Karpas-422 (cell line): ENCODE measurements around the gene UBXN10. TPM values are rescaled to one million over a fixed set of nuclear protein-coding genes. Genes with fewer than 3 reads are reported as not detected.

Experiments used
- DNase-seq: peaks from one replicate; pipeline ENCODE4 v3.0.0-alpha.2; 2015
- H2AFZ ChIP-seq: fragments of 200-600 bp; sonication (generic); 2 replicates; pipeline ENCODE4 v1.6.1; 2014; ENCODE audit warnings: antibody characterized with exemption, low read length, mixed read lengths
- H3K27ac ChIP-seq: fragments of 200-600 bp; sonication (generic); 2 replicates; pipeline ENCODE4 v1.5.1; 2014; ENCODE audit warnings: mild to moderate bottlenecking, low read length, moderate library complexity
- H3K27me3 ChIP-seq: fragments of 200-600 bp; sonication (generic); 2 replicates; pipeline ENCODE4 v1.6.1; 2014; ENCODE audit warnings: low read length, mixed read lengths
- H3K36me3 ChIP-seq: fragments of 200-600 bp; sonication (generic); 2 replicates; pipeline ENCODE4 v1.6.1; 2014; ENCODE audit warnings: low read length, mixed read lengths; ENCODE audit not compliant: insufficient read depth
- H3K4me1 ChIP-seq: fragments of 200-600 bp; sonication (generic); 2 replicates; pipeline ENCODE4 v1.6.1; 2014; ENCODE audit warnings: mild to moderate bottlenecking, low read length, mixed read lengths
- H3K4me2 ChIP-seq: fragments of 200-600 bp; sonication (generic); 2 replicates; pipeline ENCODE4 v1.6.1; 2014; ENCODE audit warnings: low read length, low read depth, mild to moderate bottlenecking; ENCODE audit not compliant: poor library complexity, severe bottlenecking
- H3K4me3 ChIP-seq: fragments of 200-600 bp; sonication (generic); 2 replicates; pipeline ENCODE4 v1.5.1; 2014; ENCODE audit warnings: mild to moderate bottlenecking, antibody characterized with exemption, low read length, mixed read lengths
- H3K79me2 ChIP-seq: fragments of 200-600 bp; sonication (generic); 2 replicates; pipeline ENCODE4 v1.6.1; 2014; ENCODE audit warnings: mild to moderate bottlenecking, low read length, mixed read lengths
- H3K9ac ChIP-seq: fragments of 200-600 bp; sonication (generic); 2 replicates; pipeline ENCODE4 v1.6.0; 2014; ENCODE audit warnings: low read length
- H3K9me2 ChIP-seq: fragments of 200-600 bp; sonication (generic), shearing (Covaris generic); replicated peaks from 2 replicates; pipeline ENCODE4 v1.6.0; 2014; ENCODE audit warnings: mild to moderate bottlenecking, low read length, moderate library complexity; ENCODE audit not compliant: insufficient read depth
- H3K9me3 ChIP-seq: fragments of 300-700, 200-600 bp; sonication (generic); 2 replicates; pipeline ENCODE4 v1.6.1; 2014; ENCODE audit warnings: low read length, mixed read lengths
- H4K20me1 ChIP-seq: fragments of 200-600 bp; sonication (generic); 2 replicates; pipeline ENCODE4 v1.6.1; 2014; ENCODE audit warnings: mild to moderate bottlenecking, antibody characterized with exemption, low read length, low read depth; ENCODE audit not compliant: insufficient read depth
- total RNA-seq: library from RNA; depleted of rRNA; stranded (reverse); fragments of >200 nt; shearing (Covaris generic); gene quantifications from 2 replicates; pipeline ENCODE4 v1.2.3, GENCODE V29; 2014; ENCODE audit warnings: low replicate concordance

UBXN10 gene
- total RNA-seq, 1 experiment from 2014 or later, result not detected

DNA sequence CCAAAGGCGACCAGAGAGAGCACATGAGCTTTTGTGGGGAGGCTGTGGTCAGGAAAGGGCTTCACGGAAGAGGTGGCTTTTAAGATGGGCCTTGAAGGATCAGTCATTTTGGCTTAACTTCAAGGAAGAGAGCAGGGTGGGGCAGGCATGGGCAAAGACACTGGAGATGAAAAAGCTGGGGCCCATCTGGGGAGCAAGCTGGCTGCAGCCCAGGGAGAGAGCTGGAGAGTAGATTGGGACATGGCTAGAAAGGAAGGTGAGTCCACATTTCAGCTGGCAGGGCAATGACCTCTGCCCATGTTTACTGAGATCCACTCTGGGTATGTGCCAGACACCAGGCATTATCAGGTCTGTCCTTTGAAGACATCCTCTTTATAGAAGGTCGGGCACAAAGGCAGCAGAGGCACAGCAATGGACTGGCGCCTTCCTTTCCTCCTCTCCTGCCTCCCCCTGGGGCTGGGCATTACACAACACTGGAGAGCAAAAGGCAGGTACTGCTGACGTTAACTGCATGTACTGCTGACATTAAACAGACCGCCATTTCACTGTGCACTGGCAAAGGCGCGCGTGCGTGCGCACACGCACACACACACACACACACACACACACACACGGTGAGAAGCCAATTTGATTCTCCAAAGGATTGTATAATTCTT is 2.2 kb upstream of the UBXN10 start:
- no peaks in the 10 kb centered on the region for H4K20me1 ChIP-seq
- H3K4me1 ChIP-seq, result peaks cover 11% of the 10 kb centered on the region
- no peak overlapping the region for H3K4me3 ChIP-seq
- DNase-seq, result no peak
- H3K4me2 ChIP-seq, result no peak overlapping the region
- no peaks in the 10 kb centered on the region for H3K9me3 ChIP-seq
- H3K9ac ChIP-seq, result no peak overlapping the region
- no peaks in the 10 kb centered on the region for H3K9me2 ChIP-seq
- no peaks in the 10 kb centered on the region for H3K27me3 ChIP-seq
- no peak overlapping the region for H2AFZ ChIP-seq
- no peaks in the 10 kb centered on the region for H3K79me2 ChIP-seq
- no peak overlapping the region for H3K27ac ChIP-seq
- H3K36me3 ChIP-seq, result no peaks in the 10 kb centered on the region

DNA sequence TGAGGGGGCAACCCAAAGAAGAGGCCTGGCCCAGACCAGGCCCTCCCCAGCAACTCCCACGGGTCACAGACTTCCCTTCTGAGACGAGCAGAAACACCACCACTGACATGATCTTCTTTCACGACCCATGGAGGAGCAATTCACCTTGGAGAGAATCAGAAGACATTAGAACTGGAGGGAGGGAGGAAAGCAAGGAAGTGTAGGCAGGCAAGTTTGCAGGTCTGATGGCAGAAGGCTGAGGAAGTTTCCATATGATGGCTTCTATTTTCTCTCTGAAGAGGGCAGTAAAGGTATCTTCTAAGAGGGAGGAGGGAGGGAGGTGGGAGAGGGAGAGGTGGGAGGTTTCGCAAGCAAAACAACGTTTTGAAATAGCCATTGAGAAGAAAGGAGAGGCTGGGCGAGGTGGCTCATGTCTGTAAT is 1.4 kb upstream of the UBXN10 start:
- no peak for DNase-seq
- Histone ChIP-seq H3K36me3 (no peaks in the 10 kb centered on the region), H3K9me3 (no peaks in the 10 kb centered on the region), H3K4me3 (no peak overlapping the region), H3K27me3 (no peaks in the 10 kb centered on the region), H3K9ac (no peak overlapping the region), H3K79me2 (no peaks in the 10 kb centered on the region), H3K4me1 (peaks cover 17% of the 10 kb centered on the region), H3K4me2 (no peak overlapping the region), H3K9me2 (no peaks in the 10 kb centered on the region), H2AFZ (no peak overlapping the region), H4K20me1 (no peaks in the 10 kb centered on the region), H3K27ac (no peak overlapping the region)

DNA sequence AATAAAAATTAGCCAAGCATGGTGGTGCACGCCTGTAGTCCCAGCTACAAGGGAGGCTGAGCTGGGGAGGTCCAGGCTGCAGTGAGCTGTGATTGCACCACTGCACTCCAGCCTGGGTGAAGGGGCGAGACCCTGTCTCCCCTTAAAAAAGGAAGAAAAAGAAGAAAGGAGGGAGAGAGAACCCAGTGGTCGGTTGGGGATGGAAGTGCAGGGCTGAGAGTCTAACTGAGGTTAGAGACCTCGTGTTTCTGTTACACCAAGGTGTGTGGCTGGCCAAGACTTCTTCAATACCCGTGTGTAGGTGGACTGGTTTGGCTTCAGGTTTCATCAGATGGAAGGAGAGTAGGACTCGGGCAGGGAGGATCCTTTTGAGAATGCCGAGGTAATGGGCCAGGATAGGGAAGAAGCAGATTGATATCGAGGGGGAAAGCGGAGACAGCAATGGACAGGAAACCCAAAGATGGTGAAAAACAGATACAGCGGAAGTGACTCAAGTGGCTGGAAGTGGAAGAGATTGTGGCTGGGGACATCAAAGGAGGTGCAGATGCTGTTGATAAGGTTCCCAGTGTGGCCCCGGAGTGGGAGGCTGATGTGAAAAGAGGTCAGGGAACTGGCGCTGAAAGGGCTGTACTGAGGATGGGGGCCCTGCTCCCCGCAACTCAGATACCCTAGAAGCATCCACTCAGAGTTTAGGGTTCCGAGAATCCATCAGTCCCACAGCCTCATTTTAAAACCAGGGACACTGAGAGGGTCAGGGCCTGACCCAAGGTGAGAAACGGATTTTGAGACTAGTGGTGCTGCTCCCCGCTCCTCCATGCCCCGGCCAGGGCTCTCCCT is 681 bp upstream of the UBXN10 start:
- no peak overlapping the region for H3K4me2 ChIP-seq
- no peak overlapping the region for H3K4me3 ChIP-seq
- H3K79me2 ChIP-seq, result no peaks in the 10 kb centered on the region

DNA sequence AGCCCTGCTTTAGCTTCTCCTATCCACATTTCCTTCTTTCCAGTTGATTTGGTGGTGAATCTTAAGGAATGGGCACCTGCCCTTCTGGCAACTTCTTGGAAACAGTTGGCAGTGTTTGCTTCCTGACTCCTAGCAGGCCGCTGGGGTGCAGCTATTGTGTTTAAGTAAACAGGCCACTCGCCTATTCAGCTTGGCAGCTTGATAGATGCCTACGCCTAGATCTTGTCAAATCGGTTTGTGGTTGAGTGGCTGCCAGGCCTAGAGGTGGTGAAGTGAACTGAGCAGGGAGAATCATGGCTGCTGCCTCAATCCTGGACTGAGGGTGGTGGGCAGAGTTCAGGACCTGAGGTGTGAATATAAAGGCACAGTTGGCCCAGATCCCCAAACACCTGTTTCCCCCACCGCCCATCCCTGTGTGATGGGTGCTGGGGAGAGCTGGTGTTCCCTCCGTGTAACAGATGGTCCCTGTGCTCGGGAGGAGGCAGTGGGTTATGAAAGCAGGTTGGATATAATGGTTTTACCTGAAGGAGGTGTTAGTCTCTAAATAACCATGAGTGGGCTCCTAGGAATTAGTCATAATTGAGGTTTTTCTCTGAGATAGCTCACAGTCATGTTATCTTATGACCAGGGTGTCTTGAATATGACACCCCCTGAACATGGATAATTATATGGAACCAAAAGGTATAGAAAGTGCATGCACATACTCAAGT is 1.4 kb downstream of the UBXN10 start:
- DNase-seq, result no peak
- H3K4me2 ChIP-seq, result no peak overlapping the region
- no peak overlapping the region for H2AFZ ChIP-seq
- H3K9ac ChIP-seq, result no peak overlapping the region
- H3K9me3 ChIP-seq, result no peaks in the 10 kb centered on the region
- no peak overlapping the region for H3K27ac ChIP-seq
- H3K4me1 ChIP-seq, result peaks cover 29% of the 10 kb centered on the region
- no peaks in the 10 kb centered on the region for H3K9me2 ChIP-seq
- no peaks in the 10 kb centered on the region for H4K20me1 ChIP-seq
- H3K36me3 ChIP-seq, result no peaks in the 10 kb centered on the region
- H3K4me3 ChIP-seq, result no peak overlapping the region
- H3K27me3 ChIP-seq, result no peaks in the 10 kb centered on the region
- H3K79me2 ChIP-seq, result no peaks in the 10 kb centered on the region

More for the DNA sequence above, 681 bp upstream of the UBXN10 start:
- no peaks in the 10 kb centered on the region for H3K9me2 ChIP-seq
- H3K36me3 ChIP-seq, result no peaks in the 10 kb centered on the region
- peaks cover 24% of the 10 kb centered on the region for H3K4me1 ChIP-seq
- no peaks in the 10 kb centered on the region for H3K27me3 ChIP-seq
- no peak overlapping the region; the same call in 1 of the 2 replicates for H2AFZ ChIP-seq
- H3K27ac ChIP-seq, result no peak overlapping the region
- H4K20me1 ChIP-seq, result no peaks in the 10 kb centered on the region
- DNase-seq, result no peak
- H3K9ac ChIP-seq, result no peak overlapping the region
- H3K9me3 ChIP-seq, result no peaks in the 10 kb centered on the region

DNA sequence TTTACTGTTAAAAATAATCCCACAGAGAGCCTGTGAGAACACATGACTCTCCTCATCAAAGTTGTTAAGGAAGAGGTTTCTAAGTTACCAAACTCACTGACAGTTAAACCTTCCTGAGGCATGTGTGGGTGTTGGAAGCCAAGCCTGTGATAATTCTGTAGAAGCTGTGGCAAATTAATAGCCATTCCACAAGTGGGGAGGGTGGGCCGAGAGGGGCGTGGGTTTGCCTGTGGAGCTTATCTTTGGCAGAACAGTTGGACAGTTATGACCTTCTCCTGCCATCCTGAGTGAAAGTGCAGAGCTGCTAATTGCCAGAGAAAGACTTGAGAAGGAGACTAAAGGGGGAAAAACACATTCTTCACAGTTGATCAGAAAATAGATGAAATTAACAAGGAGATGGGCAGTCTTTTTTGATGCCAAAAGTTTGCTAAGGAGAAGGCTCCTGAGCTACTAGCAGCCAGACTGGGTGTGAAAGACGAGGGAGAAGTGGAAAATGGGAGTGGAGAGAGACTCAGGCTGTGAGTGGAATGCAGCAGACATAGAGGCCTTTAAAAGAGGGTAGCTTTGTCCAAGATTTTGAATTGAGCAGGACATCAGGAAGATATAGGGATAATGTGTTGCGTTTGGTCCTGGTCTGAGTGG is 2.0 kb downstream of the UBXN10 start:
- Histone ChIP-seq H3K4me3 (no peak overlapping the region), H3K27ac (no peak overlapping the region), H2AFZ (no peak overlapping the region; the same call in 1 of the 2 replicates), H3K4me1 (peaks cover 29% of the 10 kb centered on the region), H3K79me2 (no peaks in the 10 kb centered on the region), H3K9ac (no peak overlapping the region), H3K4me2 (peak overlapping the region; percentile 2), H3K9me3 (no peaks in the 10 kb centered on the region), H3K27me3 (no peaks in the 10 kb centered on the region), H3K9me2 (no peaks in the 10 kb centered on the region), H4K20me1 (no peaks in the 10 kb centered on the region), H3K36me3 (no peaks in the 10 kb centered on the region)
- DNase-seq, result no peak

DNA sequence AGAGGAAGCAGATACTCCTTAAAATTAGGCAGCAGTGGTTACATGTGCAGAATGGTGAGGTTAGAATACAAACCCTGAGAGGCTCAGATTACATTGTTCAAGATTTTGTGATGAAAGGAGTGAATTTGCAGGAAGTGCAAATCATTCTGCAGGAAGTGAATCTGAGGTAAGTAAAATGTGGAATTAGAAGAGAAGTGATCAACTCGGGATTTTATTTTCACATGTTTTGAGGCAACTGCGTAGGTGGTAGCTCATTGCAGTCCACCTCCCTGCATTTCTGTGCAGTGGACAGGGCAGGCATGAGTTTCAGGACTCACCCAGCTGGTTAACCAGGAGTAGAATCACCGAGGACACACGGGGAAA is 2.5 kb downstream of the UBXN10 start:
- no peak overlapping the region for H3K27ac ChIP-seq
- no peaks in the 10 kb centered on the region for H3K9me3 ChIP-seq
- H2AFZ ChIP-seq, result no peak overlapping the region; the same call in 1 of the 2 replicates
- peaks cover 29% of the 10 kb centered on the region for H3K4me1 ChIP-seq
- H3K27me3 ChIP-seq, result no peaks in the 10 kb centered on the region
- H3K9me2 ChIP-seq, result no peaks in the 10 kb centered on the region
- H3K4me3 ChIP-seq, result no peak overlapping the region
- peak overlapping the region; percentile 2 for H3K4me2 ChIP-seq
- H3K79me2 ChIP-seq, result no peaks in the 10 kb centered on the region
- H3K36me3 ChIP-seq, result no peaks in the 10 kb centered on the region
- no peak overlapping the region for H3K9ac ChIP-seq
- no peaks in the 10 kb centered on the region for H4K20me1 ChIP-seq
- no peak for DNase-seq

DNA sequence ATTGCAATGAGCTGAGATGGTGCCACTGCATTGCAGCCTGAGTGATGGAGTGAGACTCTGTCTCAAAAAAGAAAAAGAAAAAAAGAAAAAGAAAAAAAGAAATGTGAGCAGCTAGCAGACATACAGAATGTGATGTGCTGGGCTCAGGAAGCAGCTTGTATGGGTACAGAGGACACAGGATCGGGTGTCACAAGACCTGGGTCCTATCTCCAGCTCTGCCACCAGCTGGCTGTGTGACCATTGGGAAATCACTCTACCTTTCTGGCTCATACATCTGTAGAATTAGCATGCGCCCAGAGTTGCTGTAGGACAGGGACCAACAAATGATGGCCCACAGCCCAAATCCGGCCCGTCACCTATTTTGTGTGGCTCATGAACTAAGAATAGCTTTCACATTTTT is 3.8 kb downstream of the UBXN10 start:
- Histone ChIP-seq H3K36me3 (no peaks in the 10 kb centered on the region), H3K27ac (no peak overlapping the region), H3K27me3 (no peaks in the 10 kb centered on the region), H3K9me2 (no peaks in the 10 kb centered on the region), H3K4me3 (no peak overlapping the region), H3K4me2 (peak overlapping the region; percentile 6), H3K4me1 (peaks cover 35% of the 10 kb centered on the region), H2AFZ (no peak overlapping the region), H3K9ac (no peak overlapping the region), H4K20me1 (no peaks in the 10 kb centered on the region), H3K79me2 (no peaks in the 10 kb centered on the region), H3K9me3 (no peaks in the 10 kb centered on the region)
- DNase-seq, result peak; percentile 49
